A204.1 (cell line): Measurements from ENCODE around the gene SRGAP2C.
"Not testable (repeated sequence)": the region's sequence is repeated elsewhere in the genome, so short reads cannot be mapped to it uniquely, and the experiment has no call there.

Source experiments
- FAIRE-seq: peaks from 2 replicates; lab custom pipeline; 2012; peaks lifted over from hg19 to GRCh38; lab: Jason Lieb, UNC

Gene SRGAP2C

DNA sequence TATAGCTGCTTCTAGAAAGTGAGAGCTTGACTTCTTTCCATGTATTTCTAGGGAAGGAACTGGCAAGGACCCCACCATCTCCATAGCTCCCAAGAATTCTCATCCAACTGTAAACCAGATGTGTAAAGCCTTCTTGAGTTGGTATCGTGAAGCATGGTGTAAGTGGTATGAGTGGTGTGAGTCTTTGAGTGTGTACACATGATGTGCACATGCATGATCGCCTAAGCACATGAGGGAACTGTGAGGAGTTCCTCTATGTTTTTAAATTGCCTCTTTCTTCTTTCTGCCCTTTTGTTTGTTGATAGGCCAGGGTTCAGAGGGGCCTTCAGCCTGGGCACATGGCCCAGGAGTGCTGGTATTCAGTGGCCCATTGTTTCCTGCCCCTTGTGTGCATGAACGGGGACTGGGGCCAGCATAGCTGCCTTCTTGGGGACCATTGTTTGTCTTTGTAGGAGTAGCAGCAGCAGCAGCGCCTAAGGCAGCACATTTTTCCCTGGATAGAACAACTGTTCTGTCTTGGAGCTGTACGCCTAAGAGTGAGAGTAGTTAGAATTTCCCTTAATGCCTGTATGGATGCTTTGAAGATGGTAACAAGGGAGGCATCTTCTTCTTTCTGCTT lies 96.0 kb downstream of the SRGAP2C start:
- not testable (repeated sequence) for FAIRE-seq

DNA sequence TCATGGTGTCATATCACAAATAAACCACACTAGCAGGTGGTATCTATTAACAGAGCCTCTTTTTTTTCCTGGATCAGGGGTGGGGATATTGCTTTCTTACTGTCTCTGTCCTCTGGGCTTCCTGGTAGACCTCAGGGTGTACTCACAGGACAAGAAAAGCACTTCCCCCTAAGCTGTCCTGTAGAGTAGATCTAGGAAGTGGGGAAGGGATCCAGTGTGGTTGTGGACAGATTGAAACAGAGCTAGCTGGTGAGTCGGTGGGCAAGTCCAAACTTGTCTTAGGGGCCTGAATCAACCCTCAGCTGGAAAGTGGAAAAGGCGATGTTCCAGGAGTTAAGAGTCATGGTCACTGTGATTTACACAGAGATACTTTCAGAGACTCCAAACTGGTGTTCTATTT lies 96.7 kb downstream of the SRGAP2C start:
- not testable (repeated sequence) for FAIRE-seq

DNA sequence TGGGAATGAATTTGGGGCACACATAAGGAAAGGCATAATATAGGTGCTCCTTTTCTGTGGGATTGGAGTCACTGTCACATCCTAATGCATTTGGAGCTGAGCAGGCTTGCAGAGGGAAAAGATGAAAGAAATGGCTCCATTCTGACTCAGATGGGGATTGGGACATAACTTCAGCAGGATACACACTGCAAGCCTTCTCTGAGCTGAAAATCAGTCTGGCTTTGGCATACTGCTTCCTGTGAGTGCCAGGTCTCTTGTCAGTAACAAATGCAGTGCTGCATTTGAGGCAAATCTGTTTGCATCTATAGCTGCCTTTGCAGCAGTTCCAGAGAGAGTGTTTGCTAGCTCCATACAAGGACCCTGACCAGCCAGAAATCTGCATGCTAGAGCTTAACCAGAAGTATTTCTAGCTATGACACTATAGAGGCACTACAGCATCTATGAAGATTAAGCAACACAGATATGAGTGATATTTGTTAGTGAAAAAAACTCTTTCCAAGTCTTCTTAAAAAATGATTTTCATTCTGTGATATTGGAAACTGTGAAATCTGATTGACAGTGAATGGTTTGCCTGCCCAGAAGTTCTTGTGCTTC lies 98.9 kb downstream of the SRGAP2C start:
- not testable (repeated sequence) for FAIRE-seq

DNA sequence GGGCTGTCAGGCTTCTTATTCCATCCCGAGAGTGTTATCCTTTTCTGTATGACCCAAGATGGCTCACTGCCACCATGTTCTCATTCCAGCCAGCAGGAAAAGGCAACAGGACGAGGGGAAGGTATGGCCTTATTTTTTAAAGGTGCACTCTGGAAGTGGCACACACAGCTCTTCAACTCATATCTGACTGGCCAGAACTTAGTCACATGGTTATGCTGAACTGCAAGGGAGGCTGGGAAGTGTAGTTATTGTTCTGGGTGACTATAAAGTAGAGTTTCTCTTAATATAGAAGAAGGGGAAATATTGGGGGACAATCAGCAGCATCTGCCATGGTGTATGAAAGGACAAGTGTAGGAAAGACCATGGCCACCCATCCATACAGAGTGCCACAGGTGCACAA lies 107.8 kb downstream of the SRGAP2C start:
- FAIRE-seq = not testable (repeated sequence)

DNA sequence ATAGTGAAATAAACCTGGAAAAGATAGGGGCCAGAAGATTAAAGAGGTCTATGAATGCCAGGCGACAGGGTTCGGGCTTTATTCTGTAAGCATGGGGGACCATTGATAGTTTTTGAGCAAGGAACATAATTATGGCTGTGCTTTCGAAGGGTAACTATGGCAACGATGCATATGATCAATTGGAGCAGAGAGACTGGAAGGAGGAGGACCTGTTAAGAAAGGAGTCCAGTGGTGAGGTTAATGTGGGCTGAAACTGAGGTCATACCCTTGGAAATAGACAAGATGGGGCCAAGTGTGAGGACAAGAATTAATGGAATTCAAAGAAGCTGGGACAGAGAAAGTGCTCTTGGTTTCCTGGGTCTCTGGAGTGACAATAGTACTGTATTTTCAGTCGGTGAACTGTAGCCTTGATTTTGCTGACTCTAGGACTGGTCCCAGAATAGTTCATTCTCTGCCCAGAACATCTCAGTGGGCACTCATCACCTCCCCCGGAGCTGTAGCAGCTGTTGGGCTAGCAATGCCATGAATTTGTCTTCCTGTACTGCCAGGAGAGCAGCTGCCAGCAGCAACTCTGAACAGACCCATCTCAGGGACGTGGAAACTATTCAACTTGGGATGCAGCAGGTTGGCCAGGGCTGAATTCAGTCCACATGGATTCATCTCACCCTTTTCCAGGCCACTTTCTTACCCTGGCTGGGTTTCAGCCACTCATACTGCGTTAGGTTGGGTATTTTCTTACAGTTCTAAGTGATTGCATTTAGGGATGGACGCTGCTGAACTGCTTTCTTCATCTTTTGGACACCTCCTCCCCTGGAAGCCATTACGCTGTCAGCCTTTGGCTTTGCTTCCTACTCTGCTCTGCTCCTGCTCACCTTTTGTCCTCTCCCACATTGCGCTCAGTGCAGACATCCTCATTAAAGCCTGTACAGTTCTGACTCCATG lies 108.8 kb downstream of the SRGAP2C start:
- not testable (repeated sequence) for FAIRE-seq

DNA sequence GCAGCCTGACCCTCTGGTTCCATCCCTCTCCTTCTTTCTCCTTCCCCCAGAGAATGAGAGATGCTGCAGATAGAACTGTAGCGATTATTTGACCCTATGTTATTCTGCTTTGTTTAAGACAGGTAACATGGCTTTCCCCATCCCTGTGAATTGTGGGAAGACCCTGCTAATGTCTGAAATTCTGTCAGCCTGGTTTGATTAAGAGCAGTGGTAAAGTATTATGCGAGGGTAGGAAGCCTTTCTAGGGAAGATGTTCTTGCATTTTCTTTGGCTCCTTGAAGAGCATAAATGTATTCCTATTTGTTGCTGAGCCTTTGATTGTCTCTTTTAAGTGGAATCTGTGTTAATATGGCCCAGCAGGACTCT lies 109.4 kb downstream of the SRGAP2C start:
- FAIRE-seq = not testable (repeated sequence)

DNA sequence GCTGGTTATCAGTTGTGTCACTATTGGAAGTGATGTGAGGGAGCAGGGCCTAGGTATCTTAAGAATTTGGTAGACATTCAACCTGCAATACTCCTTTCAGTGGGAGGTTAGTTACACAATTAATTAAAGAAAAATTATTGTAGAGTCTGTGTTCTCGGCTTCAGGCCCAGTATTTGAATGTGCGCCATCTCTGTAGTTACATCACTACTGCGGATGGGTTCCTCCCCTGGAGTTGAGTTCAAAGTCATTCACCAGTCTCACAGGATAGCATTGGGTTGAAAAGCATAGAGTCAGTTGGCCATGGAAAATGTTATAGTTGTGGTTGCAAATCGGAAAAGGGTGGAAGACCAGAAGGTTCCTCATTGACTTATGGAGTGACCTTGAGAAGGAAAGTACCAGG lies 111.8 kb downstream of the SRGAP2C start:
- not testable (repeated sequence) for FAIRE-seq

DNA sequence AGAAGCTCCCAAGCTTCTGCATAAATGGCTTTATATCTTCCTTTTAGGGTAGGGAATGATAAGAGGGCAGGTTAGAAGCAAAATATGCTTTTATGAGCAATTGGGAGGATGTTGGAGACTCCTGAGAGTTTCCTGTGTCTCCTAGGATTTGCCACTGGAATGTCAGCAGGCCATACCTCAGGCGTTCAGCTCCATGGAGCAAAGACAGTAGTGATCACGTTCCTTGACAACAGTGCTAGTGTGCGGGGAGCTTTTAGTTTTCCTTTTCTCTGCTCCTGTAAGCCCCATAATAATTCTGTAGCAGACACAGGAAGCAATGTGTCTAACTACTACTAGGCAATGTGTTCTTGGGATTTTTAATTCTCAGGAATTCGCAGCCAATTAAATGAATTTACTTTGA lies 113.8 kb downstream of the SRGAP2C start:
- FAIRE-seq = not testable (repeated sequence)

DNA sequence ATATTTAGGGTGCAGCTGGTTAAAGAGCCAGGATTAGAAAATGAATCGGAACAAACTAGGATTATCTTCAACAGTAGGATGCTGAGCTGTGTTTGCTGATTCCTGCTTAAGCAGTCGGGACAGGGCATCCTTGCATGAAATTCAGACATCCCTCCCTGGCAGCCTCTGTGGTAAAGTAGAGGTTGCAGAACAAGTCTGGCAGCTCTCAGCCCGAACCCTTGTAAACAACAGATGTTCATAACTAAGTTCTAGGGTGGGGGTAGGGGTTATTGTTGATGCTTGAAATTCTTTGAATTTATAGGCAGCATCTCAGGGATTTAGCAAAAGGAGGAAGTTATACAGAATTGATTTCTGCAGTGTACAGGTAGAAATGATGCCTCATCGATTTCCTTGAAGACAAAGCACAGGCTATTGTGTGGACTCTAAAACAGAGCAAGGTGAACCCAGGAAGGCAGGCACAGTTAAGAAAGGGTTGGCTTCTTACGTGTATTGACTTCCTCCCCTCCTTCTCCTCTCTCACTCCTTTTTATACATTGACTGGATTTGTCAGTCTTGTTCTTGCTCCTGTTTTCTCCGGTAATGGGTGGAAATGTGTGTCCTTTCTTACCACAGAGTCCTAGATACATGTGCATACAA lies 114.9 kb downstream of the SRGAP2C start:
- FAIRE-seq = not testable (repeated sequence)

DNA sequence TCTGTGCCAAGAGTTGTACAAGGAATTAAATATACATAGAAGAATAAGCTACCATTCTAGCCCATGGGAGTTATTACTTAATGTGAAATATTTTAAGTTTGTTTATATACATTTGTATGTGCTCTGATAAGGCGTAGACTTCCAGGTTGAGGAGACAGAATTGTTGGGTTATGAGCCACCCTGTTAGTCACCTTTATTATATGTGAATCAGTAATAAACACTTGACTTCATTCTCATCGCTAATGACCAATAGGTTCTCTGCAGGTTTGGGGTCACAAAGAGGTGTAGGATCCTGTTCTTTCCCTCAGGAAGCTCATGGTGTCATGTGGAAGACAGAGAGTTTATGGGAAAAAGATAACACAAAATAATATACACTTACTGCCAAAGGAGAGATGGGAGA lies 117.1 kb downstream of the SRGAP2C start:
- not testable (repeated sequence) for FAIRE-seq

DNA sequence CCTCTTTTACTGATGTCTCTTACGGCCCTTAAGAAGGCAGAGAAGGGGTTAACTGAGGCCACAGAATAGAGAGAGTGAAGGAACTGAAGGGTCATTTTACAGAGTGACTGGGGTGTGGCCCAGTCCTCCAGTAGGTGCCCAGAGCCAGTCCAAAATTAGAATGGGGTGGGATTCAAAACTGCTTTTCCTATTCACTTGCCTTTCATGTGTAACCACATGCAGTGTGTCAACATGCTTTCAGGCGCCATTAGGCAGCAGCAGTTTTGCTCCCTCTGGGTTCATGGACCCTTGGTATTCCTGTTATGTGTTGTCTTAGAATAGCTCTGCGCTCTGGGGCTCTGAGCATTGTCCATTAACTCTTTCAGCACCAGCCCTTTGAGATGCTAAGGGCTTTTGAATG lies 123.0 kb downstream of the SRGAP2C start:
- FAIRE-seq = not testable (repeated sequence)

DNA sequence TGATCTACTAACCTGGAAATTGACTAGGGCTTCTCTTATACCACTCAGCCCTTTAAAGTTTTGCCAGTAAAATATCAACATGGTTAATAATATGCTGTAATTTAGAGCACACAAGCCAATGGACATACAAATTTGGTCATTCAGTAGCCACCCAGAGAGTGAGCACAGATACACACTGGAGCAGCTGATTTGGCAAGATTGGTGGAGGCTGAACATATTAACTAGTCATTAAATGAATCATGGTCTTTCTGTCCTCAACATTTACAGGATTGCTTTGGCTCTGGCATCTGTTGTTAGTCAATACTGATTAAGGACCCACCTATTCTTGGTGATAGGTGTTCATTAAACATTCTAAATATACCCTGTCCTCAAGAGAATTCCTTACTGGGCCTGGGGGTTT lies 130.7 kb downstream of the SRGAP2C start:
- FAIRE-seq = not testable (repeated sequence)

DNA sequence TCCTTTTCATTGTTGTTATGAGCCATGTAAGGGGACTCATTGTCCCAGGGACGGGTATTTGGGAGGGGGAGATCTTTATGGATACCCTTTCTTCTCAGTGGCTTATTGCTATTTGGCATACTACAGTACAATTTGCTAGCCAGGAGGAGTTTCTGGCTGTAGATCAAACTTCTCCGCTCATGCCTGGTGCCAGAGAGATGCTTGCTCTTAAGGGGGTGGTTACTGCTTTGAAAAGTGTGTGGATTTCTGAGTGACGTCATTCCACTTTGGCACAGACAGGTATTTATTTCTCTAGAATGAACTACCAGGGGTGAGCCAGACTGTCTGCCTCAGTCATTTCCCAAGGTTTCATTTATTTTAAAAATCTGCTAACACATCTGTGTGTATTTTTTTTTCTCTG lies 131.3 kb downstream of the SRGAP2C start:
- not testable (repeated sequence) for FAIRE-seq

DNA sequence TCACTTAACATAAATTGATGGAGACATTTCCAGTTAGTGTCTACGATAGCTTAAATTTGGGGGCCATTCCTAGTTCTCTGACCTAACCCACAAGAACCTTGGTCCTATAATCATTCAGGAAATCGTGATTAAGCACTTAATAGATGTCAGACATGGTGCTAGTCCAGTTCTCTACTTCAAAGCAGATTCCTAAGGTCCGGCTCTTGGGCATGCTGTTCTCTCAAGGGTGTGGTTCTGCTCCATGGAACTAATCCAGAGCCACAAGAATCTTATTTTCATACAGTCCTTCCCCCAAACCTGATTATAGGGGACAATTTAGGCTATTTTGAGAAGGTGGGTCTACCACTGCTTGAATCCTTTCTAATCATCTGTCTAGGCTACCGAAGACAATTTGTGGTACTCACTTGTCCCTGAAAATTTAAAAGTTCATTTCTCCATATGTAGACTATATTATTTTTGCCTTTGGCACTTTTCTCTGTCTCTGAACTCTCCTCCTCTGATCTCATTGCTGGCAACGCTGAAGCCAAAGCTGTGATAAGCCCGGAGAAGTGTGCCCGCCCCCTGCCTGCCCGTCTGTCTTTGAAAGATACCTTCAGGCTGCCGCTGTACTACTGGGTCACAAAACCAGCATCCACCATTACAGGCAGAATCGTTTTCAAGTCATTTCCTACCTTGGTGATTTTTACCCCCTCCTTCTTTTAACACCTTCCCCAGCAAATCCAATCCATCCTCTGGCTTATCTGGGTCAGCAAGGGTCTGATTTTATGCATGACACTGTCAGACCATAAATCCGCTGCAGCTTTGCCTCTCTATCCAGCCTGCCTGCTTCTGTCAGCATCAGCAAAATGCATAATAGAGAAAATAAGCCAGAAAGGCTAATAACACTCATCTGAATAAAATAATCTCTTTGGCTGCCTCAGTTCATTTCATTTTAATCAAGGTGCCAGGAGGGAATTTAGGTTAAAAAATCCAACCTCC lies 133.0 kb downstream of the SRGAP2C start:
- not testable (repeated sequence) for FAIRE-seq

DNA sequence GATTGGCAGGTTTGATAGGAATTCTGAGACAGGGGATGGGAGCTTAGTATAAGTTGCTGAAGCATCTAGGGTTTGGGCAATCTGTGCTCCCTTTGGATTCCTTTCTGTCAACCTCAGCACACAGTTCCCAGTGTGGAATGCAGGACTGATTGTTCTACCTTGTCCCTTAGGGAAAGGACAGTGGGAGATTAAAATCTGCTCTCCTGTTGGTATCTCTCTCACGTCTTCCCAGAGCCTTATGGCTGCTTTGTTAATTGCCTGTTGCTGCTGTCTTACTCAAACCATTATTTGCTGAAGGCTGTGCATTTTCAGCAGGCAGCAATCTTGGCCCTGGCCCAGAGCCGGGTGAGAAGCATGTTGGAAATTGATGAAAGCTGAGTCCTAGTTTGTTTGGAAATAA lies 133.9 kb downstream of the SRGAP2C start:
- not testable (repeated sequence) for FAIRE-seq

DNA sequence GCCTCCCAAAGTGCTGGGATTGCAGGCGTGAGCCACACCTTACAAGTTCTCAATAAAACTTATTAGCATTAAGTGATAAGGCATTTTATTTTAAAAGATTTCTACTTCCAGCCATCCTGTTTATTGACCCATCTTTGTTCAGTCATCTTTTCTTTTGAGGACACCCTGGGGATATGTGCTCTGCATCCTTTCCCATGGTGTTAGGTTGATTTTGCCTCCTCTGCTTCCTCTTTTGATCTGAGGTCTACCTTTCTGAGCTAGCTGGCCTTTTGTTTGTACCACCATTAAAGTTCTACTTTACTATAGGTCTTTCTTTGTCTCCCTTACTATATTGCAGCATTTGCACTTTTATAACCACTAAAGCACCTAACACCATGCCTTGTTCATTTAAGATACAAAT lies 136.9 kb downstream of the SRGAP2C start:
- FAIRE-seq = not testable (repeated sequence)

DNA sequence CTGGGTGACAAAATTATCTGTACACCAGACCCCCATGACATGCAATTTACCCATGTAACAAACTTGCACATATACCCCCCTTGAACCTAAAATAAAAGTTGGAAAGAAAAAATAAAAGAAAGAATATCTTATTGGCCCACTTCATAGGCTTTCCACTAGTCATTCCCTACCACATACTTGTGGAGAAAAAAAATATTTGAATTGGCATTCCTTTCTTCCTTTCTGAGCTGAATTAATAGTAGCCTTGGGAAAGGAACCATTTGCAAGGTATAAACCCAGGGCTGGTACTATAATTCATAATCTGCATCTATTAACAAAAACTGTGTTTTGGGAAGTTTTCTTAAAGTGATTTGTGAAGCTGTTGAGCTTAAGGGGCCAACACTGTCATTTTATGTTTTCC lies 140.0 kb downstream of the SRGAP2C start:
- not testable (repeated sequence) for FAIRE-seq

DNA sequence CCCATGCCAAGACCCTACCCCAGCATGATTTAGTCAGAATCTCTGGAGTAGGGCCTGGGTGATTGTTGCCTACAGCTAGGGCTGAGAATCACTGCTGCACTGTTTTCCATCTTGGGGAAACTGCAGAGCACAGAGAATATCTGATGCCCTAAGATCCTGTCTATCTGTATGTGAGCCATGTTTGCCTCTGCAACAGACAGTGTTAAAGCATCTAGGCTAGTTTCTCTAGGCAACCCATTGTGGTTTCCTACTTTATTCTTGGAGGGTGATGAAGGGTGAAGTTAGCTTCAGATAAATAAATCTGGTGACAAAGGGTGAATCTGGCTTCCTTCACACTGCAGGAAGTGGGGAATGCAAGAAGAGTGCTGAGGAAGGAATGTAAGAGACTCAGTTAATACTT lies 147.4 kb downstream of the SRGAP2C start:
- FAIRE-seq = not testable (repeated sequence)

DNA sequence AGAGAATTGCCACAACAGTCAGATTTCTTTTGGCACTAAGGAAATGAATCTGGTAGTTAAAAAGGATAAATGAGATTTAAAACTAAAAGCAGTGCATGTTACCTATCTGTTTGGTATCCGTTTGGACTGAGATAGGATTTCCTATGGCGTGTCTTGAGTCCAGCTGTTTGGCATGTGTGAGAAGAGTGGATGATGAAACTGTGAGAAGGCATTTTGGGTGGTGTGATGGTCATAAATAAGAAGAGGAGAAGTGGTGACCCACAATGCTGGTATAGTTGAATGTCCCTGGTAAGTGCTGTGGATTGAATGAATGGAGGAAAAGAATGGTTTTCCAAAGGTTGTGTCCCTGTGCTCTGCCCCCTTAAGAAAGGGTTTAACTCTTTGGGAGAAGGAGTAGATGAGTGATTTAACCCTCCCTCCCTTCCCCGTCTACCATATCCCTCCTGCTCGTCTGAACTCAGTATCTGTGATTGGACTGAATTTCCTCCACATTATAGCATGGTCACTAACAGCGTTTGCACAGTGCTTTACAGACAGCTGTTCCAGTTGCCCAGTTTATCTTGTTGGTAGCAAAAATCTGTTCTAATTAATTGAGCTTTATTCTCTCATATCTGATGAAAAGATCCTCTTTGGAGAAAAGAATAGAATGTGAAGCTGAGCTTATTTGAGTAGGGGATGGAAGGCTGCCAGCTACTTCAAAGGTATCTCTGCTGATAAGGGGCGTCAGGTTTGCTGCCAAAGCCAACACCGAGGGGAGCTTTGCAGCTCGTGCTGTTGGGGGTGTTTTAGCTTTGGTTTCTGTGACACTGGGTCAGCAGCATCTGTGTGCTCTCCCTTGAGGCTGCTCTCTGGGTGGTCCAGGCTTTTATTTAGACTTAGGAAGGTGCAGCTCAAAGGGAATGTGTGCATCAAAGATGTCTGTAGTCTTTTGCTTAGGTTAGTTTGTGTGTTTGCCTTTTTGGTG lies 148.1 kb downstream of the SRGAP2C start:
- FAIRE-seq = not testable (repeated sequence)

DNA sequence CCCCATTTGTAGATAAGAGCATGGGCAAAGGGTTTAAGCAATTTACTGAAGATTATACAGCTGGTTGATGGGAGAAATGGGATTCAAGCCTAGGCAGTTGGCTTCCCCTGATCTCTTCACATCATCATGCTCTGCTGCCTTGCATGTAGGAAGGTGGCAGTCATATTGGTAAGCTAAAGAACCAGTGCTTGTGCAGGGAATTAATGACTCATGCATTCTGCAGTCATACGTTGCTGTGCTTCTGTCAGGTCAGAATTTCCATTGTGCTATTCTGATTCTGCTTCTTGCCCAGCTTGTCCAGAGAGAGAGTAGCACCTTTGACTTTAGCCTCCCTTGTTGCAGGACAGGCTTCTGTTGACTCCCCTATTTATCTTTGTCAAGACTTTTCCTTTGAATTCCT lies 153.2 kb downstream of the SRGAP2C start:
- not testable (repeated sequence) for FAIRE-seq
